Activated CD4-positive, alpha-beta T cell treated with anti-CD3 and anti-CD28 coated beads for 24 hours (primary cell): ENCODE data around the gene RPS14.
"Not testable (repeated sequence)": the region's sequence is repeated elsewhere in the genome, so short reads cannot be mapped to it uniquely, and the experiment has no call there.

Source experiments
- DNase-seq, 2 donors: peaks; one replicate each; pipeline ENCODE4 v3.0.0-alpha.2; 2020; ENCODE audit warnings: low read depth in 2 of 2

The RPS14 gene

DNA sequence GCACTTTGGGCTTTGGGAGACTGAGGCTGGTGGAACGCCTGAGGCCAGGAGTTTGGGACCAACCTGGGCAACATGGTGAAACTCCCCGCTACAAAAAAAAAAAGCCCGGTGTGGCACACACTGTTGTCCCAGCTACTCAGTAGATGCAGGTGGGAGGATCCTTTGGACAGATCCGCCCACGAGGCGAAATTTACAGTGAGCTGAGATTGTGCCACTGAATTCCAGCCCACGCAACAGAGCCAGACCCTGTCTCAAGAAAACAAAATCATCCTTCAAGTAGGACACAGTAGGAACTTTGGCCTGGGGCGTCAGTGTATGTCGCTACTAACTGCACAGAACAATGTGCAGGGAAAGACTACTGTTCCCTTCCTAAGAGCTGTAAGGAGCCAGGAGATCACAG lies 4.8 kb downstream of the RPS14 start:
- DNase-seq: no peak

GRCh38 chr5:150443242-150444075 lies 6.1 kb downstream of the RPS14 start:
- DNase-seq: no peak

DNA sequence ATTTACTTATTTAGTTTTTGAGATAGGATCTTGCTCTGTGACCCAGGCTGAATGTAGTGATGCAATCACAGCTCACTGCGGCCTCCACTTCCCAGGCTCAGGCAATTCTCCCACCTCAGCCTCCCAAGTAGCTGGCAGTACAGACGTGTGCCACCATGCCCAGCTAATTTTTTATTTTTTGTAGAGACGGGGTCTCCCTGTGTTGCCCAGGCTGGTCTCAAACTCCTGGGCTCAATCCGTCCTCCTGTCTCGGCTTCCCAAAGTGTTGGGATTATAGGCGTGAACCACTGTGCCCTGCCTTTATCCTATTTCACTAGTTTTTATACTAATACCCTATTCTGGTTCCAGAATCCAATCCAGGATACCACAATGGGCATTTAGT lies 6.8 kb downstream of the RPS14 start:
- DNase-seq: no peak

DNA sequence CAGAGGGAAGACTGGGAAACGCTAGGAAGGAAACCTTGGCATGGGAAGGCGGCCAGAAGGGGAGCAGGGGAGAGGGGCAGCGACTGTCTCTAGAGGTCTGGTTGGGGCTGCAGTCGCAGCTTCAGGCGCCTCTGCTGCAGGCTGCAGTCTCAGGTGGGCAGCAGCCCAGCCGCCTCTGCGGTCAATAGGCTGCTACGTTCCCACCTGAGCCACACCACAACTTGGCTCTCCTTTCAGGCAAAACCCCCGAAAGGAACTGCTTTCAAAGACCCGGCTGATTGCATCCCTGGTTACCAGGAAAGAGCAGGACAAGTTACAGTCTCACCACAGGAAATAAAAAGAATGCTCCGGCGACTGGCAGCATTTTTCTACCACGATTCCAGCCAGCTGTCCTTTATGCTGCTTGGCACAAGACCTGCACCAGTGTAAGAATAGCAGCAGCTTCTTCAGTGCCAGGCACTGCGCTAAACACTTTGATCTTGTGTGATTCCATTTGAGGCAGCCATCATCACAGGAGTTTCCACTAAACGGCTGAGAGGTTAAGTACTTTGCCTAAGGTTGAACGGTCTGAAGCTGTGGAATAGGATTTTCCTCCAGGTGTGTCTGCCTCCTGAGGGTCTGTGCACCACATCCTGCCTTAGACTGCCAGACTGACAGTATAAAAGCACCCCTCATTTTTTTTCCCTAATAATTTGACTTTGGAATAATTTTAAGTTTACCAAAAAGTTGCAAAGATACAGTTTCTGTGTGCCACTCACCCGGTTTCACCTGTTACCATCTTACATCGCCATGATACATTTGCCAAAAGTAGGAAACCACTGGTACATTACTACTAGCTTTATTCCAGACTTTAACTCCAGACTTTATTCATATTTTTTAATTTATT lies 7.5 kb downstream of the RPS14 start:
- DNase-seq: no peak

GRCh38 chr5:150440948-150441812 lies 8.4 kb downstream of the RPS14 start:
- DNase-seq: no peak

- DNase-seq: no peak
These were observed 10.5 kb downstream of the RPS14 start for GRCh38 chr5:150438873-150439546.

GRCh38 chr5:150436141-150436680 lies 13.3 kb downstream of the RPS14 start:
- DNase-seq: peak; percentile 90 to 93

GRCh38 chr5:150434464-150434863 lies 15.1 kb downstream of the RPS14 start:
- DNase-seq: no peak

- DNase-seq: no peak
These were observed 18.0 kb downstream of the RPS14 start for GRCh38 chr5:150431574-150431973.

DNA sequence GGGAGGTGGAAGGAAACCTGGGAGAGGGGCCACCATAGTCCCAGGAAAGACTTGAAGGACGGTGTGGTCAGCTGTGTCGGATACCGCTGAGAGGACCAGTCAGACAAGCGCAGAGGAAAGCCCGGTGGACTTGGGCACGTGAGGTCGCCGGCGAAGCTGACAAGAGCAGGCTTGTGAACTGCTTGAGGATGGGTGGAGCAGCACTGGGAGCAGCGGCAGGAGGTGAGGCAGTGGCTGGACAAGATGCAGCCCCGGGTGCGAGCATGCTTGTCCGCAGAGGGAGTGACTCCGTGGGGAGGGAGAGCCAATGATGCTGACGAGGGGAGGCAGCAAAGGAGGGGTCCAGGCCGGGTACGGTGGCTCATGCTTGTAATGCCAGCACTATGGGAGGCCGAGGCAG lies 18.5 kb downstream of the RPS14 start:
- DNase-seq: no peak

DNA sequence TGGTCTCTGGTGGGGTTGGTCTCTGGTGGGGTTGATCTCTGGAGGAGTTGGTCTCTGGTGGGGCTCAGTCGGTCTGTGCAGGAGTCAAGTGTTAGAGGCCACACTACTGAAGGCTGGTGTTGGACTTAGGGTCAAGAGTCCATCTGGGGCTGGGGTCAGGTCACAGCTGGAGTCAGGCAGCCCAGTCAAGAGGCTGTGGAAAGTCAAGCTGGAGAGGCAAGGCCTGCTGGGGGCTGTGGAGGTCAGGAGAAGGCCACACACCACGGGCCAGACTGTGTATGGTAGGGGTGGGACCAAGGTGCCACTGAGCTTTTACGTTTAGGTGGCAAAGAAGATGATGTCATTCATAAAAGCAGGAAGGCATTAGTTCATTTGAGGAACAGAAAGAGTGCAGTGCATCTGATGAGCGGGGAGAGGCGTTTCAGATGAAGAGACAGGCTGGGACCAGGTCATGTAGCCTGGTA lies 20.1 kb downstream of the RPS14 start:
- DNase-seq: no peak

GRCh38 chr5:150428978-150429377 lies 20.6 kb downstream of the RPS14 start:
- no peak for DNase-seq

DNA sequence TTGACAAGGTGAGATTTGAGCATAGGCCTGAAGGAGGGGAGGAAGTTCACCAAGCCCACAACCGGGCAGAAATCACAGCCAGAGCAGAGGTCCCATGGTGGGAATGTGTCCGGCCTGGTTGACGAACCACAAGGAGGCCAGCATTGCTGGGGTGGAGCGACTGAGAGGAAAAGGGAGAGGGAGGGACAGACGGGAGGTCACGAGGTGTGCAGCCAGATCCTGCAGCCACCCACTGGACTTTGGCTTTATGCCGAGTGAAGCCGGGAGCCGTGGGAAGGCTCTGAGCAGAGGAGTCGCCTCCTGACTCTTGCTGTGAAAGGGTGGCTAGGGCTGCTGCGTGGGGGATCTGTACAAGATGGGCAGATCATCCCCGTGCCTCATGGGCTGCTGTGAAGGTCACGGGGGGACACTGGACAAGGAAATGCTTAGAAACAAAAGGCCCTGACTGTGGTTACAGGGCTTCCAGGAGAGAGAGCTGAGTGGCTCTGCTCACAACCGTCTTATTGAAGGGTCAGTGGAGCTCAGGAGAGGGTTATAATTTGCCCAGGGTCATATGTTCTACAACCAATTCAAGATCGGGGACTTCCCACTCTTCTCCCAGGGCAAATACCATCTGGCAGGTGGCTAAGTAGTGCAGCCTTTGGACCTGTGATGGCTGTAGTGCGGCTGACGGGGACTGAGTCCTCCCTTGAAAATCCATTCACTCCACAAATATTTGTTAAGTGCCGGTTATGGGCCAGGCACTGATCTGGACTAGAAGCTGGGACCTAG lies 21.2 kb downstream of the RPS14 start:
- no peak for DNase-seq

- not testable (repeated sequence) for DNase-seq
These were observed 23.4 kb downstream of the RPS14 start for GRCh38 chr5:150426165-150426564.

- DNase-seq: no peak
These were observed 26.8 kb downstream of the RPS14 start for GRCh38 chr5:150422758-150423157.

GRCh38 chr5:150422075-150422474 lies 27.5 kb downstream of the RPS14 start:
- no peak for DNase-seq

DNA sequence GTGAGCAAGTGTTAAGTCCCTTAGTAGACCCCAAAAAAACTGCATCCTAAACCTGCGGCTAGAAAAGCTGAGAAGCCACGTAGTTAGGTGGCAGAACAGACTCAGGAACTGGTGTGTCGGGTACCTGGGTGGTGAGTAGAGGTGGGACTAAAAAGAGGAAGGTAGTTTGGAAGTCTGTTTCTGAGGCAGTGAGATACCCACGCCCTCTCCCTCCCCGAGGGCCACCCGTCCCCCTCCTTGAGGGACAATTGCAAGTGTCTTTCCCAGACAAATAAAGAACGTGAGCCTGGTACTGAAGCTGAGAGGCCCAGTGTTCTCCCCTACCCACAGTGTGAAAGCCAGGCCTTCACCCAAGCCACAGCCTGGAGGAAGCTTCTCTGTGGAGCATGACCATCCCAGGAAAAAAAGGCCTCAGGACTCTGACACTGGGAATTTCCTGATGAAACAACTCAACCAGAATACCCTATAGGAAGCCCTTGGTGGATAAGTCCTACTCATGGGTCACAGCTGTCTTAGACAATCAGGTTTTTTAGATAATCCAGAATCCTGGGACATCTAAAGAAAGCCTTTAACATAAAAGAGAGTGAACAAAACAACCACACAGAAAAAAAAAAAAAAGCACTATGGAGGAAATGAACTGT lies 29.8 kb downstream of the RPS14 start:
- no peak for DNase-seq

DNA sequence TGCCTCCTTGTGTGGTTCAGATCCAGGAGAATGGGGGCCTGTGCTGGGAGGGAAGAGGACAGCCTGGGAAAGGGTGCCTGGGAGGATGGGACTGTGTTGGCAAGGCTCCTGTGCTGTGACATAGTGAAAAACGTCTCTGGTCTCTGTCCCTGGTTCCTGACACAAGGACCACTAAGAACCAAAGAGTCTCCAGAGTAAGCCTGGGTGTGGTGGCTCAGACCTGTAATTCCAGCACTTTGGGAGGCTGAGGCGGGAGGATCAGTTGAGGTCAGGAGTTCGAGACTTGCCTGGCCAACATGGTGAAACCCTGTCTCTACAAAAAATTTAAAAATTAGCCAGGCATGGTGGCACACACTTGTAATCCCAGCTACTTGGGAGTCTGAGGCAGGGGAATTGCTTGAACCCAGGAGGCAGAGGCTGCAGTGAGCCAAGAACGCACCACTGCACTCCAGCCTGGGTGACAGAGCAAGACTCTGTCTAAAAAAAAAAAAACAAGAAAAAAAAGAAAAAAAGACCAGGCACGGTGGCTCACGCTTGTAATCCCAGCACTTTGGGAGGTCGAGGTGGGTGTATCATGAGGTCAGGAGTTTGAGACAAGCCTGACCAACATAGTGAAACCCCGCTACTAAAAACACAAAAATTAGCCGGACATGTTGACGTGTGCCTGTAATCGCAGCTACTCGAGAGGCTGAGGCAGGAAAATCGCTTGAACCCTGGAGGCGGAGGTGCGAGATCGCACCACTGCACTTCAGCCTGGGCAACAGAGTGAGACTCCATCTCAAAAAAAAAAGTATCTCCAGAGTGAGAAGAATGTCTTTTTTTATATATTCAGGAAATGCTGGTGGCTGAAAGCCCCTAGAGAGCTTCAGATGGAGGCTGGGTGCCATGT lies 35.4 kb downstream of the RPS14 start:
- not testable (repeated sequence) for DNase-seq
